GM12878 (cell line): ENCODE results near the gene NUP210L.

Experiments used
- ATF2 ChIP-seq: IDR thresholded peaks from 2 replicates; pipeline ENCODE4 v1.6.1; 2012; ENCODE audit warnings: low read length, inconsistent platforms
- CTCF ChIP-seq, 3 experiments: IDR thresholded peaks in 2 of 3; conservative IDR thresholded peaks in 1 of 3; 2 replicates each; pipeline ENCODE4 v1.5.1; 2011; ENCODE audit warnings: low read depth in 3 of 3, low read length in 3 of 3, mild to moderate bottlenecking in 3 of 3, control low read depth in 2 of 3, moderate library complexity in 2 of 3, inconsistent platforms in 1 of 3, mixed read lengths in 1 of 3; ENCODE audit not compliant: control insufficient read depth in 2 of 3, insufficient read depth in 1 of 3; ENCODE audit errors: extremely low read depth in 1 of 3
- EZH2 ChIP-seq: IDR thresholded peaks from 2 replicates; pipeline ENCODE4 v1.6.1; 2012; ENCODE audit warnings: low read depth, mild to moderate bottlenecking, control low read depth, inconsistent platforms, low read length, borderline replicate concordance; ENCODE audit not compliant: control insufficient read depth
- RELA ChIP-seq: fragments of 450-650 bp; IDR thresholded peaks from 2 replicates; pipeline ENCODE4 v1.8.0; 2014; ENCODE audit warnings: borderline replicate concordance; ENCODE audit not compliant: partially characterized antibody
- SP1 ChIP-seq: IDR thresholded peaks from one replicate; pipeline ENCODE4 v1.6.1; 2011; ENCODE audit warnings: low read depth, low read length
- ZNF217 ChIP-seq: fragments of 450-650 bp; IDR thresholded peaks from 2 replicates; pipeline ENCODE4 v1.6.1; 2017; ENCODE audit warnings: antibody characterized with exemption, mild to moderate bottlenecking

GRCh38 chr1:153946622-153947241, 208.1 kb downstream of the NUP210L start, which contains the start of gene DENND4B:
- no peak for TF ChIP-seq ATF2
- TF ChIP-seq SP1: peak; percentile 26
- peak; percentile 40 for TF ChIP-seq RELA
- no peak for TF ChIP-seq EZH2
- TF ChIP-seq ZNF217: no peak
- peak; percentile 78 to 95 (median 90) for TF ChIP-seq CTCF (IDR thresholded peaks at IDR 0.05 in 2 of 3, conservative IDR thresholded peaks at IDR 0.05 in 1 of 3; ENCODE audit: control insufficient read depth in 2 of 3, extremely low read depth in 1 of 3, insufficient read depth in 1 of 3, low read depth in 3 of 3, low read length in 3 of 3)
